ACHN (cell line): ENCODE data around the gene REM2.
A peak's percentile ranks its signal among the peaks of the same experiment; 100 is the strongest.

Source experiments
- DNase-seq: peaks from one replicate; pipeline ENCODE4 v3.0.0-alpha.2; 2015
- in situ Hi-C: cut with HindIII; loops from 2 replicates; pipeline ENCODE4 v1.10.0; 2017; ENCODE audit warnings: low sequenced_read_pairs, low pct_ligation_motif_present, low pct_unique_long_range_greater_than_20kb

Gene REM2

DNA sequence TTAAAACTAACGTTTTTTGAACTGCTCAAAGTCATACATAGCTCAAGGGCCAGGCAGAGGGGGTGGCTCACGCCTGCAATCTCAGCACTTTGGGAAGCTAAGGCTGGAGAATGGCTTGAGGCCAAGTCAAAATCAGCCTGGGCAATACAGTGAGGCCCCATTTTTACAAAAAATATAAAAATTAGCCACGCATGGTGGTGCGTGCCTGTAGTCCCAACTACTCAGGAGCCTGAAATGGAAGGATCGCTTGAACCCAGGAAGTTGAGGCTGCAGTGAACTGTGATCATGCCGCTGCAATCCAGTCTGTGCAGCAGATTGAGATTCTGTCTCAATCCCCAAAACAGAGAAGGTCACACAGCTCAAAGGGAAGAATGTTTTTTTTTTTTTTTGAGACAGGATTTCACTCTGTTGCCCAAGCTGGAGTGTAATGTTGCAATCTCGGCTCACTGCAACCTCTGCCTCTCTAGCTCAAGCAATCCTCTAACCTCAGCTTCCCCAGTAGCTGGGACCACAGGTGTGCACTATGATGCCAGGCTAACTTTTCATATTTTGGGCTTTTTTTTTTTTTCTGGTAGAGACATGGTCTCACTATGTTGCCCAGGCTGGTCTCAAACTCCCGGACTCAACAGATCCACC lies 33.0 kb downstream of the REM2 start:
- no peak for DNase-seq
- in situ Hi-C loops = no loop called here

DNA sequence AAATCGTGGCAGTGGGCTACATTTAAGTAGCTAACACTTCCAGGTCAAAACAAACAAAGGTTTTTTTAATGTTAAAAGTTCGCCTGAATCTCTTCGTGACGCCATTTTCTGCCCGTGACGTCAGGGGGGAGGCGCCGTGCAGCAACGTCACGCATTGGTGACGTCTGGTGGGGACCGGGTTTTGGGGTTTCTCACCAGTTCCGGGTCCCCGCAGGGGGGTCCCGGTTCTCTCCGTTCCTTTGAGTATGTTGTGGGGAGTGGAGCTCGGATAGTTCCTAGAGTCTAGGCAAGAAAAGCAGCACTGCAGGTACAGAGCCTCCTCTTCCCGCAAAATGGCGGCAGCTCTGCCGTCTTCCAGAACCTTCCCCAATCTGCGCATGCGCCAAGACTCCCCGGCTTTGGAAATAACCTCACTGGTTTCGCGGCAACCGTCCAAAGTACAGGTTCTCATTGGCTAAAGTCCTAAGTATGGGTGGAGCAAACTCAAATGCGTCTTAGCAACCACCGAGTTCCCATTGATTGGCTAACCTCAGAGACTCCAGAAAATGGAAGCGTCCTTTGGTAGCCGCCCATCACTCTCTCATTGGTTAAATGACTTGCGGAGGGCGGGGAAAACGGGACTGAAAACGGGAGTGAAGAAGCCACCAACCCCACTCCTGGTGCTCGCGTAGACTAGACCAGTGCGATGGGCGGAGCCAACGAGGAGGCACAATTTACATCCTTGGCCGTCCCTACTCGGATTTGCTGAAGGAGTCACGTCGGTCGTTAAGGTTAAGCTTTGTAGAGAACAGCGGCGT lies 36.0 kb downstream of the REM2 start, which contains the start of gene RBM23:
RBM23 (minus strand) TSS at position 346 of the 797 bp plus-strand sequence.
- DNase-seq = peak; percentile 99
- in situ Hi-C loops = no loop called here

DNA sequence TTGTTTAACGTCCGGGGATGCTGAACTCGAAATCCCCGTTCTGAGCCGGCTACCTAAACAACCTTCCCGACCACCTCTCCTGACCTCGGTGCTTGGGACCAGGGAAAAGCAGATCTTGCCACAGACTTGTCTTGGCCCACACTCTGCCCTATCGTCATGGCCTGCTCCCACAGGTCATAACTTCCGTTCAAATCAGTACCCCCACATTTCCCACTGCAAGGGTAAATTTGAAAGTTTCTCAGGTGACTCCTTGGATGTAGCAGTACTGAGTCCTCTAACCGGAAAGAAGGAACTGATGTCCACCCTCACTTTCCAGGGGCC lies 36.5 kb downstream of the REM2 start:
- in situ Hi-C loops = no loop called here
- no peak for DNase-seq

DNA sequence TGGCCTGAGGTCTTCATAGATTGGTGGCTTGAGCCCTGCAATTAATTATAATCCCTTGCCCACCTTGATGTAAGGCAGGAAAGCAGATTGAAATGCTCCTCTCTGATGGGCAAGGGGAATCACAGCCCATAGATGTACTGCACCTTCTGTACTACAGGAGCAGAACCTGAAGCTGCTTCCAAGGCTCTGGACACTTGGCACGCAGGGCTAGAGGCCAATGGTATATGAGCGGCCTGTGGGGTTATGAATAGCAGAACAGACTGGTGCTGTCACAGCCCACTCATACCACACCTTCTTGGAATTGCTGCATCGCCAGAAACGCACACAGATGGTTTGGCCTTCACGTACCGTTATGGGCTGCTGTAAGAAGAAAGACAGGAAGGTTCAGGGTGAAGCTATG lies 37.7 kb downstream of the REM2 start:
- in situ Hi-C loops = no loop called here
- DNase-seq = no peak

DNA sequence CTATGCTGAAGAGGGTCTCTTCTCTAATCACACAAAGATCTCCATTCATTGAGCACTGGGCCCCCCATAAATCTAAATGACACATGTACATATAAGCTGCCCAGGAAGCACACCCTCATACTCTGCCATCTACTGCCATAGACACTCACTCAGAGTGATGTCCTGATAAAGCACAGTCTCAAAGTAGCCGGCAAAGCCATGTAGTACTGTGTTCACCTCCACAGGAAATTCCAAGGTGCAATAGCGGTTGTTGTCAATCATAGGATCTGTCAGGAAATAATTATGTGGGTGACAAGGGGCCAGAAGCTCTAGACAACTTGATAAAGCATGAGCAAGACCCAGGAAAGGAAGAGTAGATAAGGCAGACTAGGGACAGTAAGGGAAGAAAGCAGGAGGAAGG lies 39.3 kb downstream of the REM2 start:
- in situ Hi-C loops = no loop called here
- no peak for DNase-seq

DNA sequence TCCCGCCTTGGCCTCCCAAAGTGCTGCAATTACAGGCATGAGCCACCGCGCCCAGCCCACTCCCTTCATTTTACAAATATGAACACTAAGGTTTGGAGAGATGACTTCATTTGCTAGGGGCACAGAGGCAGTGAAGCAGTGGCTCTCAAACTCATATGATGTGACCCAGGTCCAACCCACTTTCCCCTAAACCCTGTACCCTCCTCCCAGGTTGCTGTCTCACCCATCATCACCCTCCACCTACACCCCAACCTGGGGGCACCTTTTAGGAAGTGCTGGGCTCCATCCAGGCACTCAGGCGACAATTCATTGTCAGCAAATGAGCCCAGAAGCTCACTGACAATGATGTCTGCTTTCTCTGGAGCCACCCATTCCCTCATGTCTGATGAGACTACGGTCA lies 40.7 kb downstream of the REM2 start:
- in situ Hi-C loops = no loop called here
- no peak for DNase-seq

DNA sequence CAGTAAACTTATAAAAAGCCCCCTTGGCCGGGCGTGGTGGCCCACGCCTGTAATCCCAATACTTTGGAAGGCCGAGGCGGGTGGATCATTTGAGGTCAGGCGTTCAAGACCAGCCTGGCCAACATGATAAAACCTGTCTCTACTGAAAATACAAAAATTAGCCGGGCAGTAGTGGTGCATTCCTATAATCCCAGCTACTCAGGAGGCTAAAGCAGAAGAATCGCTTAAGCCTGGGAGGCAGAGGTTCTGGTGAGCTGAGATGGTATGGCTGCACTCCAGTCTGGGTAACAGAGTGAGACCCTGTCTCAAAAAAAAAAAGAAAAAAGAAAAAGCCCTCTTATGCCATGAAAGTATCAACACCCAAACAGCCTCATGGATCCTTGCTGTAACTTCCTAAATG lies 42.5 kb downstream of the REM2 start:
- DNase-seq = no peak
- in situ Hi-C loops = no loop called here

DNA sequence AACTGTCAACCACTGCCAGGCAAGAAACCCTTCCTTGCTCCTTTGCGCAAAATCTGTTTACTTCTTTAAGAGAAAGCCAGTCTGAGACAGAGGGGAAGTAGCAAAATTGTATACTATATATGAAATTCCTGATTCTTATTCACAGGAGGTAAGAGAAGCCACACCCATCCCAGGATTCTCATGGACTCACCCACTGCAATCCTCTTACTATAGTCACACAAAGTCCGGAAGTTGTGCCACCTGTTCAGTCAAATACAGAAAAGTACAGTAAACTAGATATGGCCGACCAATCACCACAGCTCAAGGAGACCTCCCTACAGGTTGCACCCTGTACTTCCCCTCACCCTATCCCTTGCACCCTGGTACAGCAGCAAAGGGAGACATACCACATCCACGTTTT lies 43.3 kb downstream of the REM2 start:
- in situ Hi-C loops = no loop called here
- no peak for DNase-seq

DNA sequence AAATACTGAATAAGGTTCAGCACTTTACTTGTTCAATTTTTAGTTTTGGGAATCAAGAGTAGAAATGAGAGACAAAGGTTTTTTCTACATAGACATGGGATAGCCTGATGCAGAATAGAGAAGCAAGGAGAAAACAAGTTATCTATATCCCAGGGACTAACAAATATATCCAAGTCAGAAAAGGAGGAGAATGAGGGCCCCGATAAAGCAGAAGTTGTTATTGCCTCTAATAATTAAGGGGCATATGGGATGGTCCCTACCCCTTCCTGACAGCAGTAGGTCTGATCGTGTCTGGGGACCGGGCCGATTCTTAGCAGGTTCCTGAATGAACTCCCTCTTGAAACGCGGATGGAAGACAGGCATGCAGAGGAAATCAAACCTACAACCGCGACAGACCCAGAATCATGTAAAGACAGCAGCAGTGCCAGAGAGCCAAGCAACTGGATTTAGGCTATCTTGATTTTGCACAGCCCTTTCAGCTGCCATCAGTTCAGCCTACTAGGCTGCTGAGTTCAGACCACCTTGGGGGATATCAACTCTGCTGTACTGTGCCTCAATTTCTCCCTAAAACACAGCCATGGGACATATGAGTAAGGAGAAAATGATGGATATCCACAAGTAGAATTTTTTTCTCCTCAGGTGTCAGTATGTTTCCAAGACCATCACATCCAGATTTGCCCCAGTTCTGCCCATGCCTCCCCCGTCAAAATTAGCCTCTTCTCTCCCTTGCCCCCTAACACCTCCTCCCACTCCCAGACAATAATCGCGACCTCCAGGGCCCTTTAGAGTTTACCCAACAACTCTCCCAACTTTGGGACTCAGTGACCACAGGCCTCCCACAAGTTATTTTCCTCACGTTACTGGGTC lies 45.4 kb downstream of the REM2 start:
- DNase-seq = no peak
- in situ Hi-C loops = no loop called here

DNA sequence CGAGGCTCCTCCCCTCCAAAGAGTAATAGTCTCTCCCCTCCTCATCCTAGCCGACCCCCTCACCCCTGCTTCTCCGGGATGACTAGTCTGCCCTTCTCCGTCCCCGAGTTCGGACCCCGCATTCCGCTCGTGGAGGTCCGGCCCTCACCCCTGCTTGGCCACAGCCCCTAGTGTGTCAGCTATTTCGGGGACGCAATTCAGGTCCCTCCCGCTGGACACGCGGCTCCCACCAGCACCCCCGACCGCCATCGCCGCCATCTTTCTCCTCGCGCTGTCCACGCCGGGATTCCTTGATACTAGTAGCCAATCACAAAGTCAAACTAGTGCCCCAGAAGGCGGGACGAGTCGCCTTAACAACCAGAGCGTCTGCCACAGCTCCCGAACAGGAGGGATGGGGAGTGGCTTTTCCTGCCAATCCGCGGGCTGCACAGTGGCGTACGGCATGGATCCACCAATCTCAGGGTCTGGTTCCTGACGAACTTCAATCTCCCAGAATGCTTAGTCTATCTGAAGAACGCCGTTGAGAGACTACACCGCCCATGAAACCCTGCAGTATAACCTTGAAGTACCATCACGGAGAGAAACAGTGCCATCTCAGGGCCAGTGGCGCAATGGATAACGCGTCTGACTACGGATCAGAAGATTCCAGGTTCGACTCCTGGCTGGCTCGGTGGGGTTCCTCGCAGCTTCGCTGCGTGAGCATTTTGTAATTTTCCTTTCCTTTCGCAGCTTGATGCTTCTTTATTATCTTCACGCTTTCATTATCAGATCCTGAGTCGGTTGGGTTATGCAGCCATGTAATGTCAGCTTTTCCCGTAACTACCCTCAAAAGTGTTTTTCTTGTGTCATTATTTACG lies 46.3 kb downstream of the REM2 start, which contains the start of gene PRMT5:
PRMT5 (minus strand) TSS at position 273 of the 857 bp plus-strand sequence; CDS start at position 258, 15 bp downstream.
- in situ Hi-C loops = no loop called here
- DNase-seq = peak; percentile 98

DNA sequence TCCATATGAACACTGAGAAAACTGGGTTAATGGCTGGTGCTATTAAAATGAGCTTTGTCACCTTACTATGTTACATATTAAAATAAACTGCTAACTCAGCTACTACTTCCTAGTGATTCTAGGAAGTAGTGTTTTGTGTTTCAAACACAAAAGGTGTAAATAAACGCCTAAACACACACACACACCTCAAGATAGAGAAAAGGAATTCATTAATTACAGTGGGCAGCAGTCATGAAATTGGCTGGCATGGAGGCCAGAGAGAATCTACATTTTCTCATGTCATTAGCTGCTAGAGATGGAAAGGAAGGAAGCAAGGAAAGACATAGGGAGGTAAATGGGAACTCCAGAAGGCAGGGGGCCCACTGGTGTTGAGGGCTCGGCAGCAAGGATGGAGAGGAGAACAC lies 46.9 kb downstream of the REM2 start:
- DNase-seq = no peak
- in situ Hi-C loops = no loop called here

DNA sequence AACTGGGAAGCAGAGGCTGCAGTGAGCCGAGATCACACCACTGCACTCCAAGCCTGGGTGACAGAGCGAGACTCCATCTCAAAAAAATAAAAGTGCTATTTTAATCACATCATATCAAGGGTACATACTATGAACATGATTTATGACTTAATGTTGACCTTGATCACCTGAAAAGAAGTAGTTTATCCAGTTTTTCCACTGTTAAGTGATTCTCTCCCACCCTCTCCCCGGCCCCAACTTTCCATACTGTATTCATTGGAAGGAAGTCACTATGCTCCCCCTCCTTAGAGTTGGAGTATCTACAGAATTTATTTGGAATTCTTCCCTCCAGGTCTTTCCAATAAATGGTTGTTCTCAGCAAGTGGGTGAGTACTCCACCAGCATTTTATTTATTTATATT lies 49.1 kb downstream of the REM2 start:
- in situ Hi-C loops = no loop called here

DNA sequence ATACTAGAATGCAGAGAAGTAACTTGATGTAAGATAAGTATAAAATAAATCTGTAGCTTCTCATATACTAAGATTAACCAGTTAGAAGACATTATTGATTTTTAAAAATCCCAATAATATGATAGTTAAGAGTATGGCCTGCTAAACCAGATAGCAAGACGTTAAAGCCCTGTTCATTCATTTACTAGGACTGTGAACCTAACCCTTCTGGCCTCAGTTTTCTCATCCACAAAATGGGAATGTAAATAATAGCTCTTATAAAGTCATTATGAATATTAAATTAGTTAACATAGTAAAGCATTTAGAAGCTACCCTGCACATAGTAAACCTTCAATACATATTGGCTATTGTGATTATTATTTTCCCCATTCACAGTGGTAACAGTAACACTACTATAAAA lies 52.1 kb downstream of the REM2 start:
- DNase-seq = no peak
- in situ Hi-C loops = no loop called here

More for the DNA sequence above, 49.1 kb downstream of the REM2 start:
- DNase-seq = no peak
